HG03565 (cell line): ENCODE data around the gene RSBN1L.
A peak's percentile ranks its signal among the peaks of the same experiment; 100 is the strongest.
"Not testable (repeated sequence)": the region's sequence is repeated elsewhere in the genome, so short reads cannot be mapped to it uniquely, and the experiment has no call there.

Source experiments
- ATAC-seq: cut with Tn5 transposase; IDR thresholded peaks from one replicate; pipeline ENCODE4 v1.9.1; 2021; ENCODE audit warnings: mild to moderate bottlenecking, moderate library complexity; ENCODE audit not compliant: unreplicated experiment

The RSBN1L gene

DNA sequence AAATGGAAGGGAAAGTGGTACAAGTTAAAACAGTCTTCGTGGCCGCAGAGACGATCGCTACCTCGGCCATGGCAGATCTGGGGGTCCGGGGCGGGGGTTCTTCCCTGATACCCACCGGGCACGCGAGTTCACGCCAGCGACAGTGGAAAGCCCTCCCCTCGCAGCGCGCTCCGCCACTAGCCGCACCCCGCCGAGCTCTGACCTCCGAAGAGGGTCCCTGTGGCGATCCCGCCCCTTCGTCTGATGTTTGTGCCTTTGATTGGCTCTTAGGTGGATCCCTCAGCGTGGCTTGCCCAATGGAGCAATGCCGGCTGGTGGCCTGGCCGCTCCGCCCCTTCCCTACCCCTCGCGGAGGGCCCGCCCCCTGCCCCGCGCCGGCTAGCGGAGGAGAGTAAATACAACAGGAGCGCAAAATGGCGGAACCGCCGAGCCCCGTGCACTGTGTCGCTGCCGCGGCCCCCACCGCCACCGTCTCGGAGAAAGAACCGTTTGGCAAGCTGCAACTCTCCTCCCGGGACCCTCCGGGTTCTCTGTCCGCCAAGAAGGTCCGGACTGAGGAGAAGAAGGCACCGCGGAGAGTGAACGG, at the start of gene RSBN1L:
Gene RSBN1L, plus strand, starts transcription at position 403 of the 586 bp plus-strand sequence. Its CDS starts 11 bp downstream, at position 414.
- ATAC-seq = peak; percentile 96

DNA sequence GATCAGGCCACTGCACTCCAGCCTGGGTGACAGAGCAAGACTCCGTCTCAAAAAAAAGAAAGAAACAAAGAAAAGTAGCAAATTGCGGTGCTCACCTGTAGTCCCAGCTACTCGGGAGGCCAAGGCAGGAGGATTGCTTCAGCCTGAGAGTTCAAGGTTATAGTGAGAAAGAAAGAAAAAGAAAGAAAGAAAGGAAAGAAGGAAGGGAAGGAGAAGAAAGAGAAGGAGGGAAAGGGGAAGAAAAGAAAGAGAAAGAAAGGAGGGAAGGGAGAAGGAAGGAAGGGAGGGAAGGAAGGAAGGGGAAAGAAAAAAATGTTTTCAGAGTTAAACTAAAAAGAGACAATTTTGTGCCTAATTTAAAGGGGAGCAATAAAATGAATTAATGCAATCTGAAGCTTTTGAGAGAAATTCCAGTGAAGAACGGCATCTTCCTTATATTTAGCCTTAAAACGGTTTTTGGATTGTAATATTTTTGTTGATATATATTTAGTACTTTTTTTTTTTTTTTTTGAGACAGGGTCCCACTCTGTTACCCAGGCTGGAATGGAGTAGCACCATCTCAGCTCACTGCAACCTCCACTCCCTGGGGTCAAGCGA, 47.4 kb upstream of the RSBN1L start:
- ATAC-seq = no peak

DNA sequence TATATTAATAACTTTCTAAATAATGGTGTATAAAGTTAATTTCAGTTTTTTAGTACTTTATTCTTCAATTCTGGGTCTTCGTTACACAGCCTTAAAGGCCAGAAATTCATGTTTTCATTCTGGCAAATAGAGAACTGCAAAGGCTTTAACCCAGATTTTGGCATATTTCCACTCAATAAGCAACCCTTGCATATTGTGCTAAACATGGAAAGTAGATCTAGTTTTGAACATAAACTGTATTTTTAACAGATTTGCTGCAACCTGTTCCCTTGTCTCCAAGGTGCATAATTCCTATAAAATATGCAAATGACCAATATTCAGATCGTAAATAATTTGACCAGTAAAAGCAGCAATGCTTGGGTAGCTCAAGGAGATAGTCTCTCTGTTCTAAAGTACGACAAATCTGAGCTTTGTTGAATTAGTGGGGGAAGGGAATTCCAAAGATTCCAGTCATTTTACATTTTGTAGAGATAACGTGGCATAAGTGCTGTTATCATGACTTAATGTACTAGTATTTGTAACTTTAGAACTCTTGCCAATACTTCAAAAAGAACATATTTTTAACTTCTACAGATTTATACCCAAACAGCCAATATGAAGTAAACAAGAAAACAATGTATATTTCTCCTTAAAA, 46.4 kb upstream of the RSBN1L start:
- no peak for ATAC-seq

DNA sequence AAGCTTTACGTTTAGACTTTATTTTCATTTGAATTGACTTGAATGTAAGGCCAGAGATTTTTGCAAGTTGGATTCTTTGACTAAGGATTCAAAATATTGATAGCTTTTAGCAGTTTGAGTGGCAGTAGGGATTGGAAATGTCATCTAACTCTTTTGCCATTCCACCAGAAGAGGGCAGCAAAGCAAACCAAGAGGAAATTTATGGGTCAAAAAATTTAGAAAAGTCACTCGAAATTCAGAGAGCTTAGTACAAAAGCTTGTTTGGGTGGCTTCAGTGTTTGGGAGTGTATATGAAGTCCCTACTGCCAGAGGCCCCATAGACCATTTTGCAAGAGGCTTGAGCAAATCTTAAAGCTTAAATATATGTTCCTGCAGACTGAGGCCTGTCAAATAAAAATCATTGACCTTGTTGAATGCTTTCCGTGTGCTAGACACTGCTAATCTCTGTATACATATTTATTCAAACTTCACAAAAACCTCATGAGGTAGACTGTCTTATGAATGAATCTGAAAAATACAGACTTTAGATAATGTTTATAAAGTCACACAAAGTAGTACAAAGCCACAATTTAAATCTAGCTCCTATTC, 44.6 kb upstream of the RSBN1L start:
- ATAC-seq = no peak

DNA sequence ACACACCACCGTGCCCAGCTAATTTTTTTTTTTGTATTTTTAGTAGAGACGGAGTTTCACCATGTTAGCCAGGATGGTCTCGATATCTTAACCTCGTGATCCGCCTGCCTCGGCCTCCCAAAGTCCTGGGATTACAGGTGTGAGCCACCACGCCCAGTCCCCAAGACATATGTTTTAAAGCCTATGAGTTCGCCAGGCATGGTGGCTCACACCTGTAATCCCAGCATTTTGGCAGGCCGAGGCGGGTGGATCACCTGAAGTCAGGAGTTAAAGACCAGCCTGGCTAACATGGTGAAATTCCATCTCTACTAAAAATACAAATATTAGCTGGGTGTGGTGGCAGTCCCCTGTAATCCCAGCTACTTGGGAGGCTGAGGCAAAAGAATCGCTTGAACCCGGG, 43.4 kb upstream of the RSBN1L start:
- not testable (repeated sequence) for ATAC-seq

DNA sequence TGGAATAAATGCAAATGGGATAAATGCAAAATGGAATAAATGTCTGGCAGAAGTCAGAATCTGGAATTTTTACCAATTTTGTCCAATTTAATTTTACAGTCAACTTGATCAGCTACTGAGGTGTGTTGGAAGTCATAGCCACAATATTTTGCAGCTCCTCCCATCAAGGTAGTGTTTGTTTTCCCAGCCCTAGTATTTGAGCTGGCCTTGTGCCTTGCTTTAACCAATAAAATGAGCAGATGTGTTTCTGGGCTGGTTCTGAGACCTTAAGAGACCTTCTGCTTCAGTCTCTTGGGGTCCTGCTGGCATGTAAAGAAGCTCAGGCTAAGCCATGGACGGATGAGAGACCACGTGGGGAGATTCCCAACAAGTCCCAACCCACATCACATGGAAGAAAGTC, 42.7 kb upstream of the RSBN1L start:
- no peak for ATAC-seq

DNA sequence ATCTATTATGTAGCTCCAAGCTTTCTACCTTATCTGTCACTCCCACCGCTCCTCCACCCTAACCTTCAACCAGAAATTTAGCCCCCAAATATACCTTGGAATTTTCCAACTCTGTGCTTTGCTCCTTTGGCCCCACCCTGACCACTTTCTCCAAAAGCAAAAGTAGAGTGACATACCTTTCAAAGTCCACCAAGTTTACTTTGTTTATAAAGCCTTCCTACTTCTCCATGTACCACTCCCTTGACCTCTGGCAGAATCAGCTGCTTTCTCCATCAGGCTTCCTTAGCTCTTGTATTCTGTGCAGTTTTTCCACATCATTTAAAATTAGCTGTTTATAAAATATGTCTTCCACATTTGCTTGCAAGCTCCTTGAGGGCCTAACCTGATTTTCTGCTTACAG, 40.9 kb upstream of the RSBN1L start:
- ATAC-seq = no peak

DNA sequence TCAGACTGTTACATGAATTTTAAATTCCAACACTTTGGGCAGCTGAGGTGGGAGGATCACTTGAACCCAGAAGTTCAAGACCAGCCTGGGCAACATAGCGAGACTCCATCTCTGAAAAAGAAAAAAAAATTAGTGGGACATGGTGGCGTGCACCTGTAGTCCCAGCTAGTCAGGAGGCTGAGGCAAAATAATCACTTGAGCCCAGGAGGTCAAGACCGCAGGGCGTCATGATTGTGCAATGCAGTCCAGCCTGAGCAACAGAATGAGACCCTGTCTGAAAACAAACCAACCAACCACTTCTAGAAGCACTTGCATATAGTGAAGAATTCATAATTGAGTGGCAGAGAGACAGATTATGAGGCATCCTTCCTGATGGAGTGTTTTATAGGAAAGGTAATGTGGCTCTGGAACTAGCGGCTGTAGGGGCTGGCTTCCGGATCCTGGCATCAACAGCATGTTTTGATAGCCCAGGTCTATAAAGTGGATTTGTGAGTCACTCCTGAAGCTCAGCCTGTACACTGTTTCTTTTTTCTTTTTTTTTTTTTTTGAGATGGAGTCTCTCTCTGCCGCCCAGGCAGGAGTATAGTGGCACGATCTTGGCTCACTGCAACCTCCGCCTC, 40.3 kb upstream of the RSBN1L start:
- ATAC-seq = no peak

DNA sequence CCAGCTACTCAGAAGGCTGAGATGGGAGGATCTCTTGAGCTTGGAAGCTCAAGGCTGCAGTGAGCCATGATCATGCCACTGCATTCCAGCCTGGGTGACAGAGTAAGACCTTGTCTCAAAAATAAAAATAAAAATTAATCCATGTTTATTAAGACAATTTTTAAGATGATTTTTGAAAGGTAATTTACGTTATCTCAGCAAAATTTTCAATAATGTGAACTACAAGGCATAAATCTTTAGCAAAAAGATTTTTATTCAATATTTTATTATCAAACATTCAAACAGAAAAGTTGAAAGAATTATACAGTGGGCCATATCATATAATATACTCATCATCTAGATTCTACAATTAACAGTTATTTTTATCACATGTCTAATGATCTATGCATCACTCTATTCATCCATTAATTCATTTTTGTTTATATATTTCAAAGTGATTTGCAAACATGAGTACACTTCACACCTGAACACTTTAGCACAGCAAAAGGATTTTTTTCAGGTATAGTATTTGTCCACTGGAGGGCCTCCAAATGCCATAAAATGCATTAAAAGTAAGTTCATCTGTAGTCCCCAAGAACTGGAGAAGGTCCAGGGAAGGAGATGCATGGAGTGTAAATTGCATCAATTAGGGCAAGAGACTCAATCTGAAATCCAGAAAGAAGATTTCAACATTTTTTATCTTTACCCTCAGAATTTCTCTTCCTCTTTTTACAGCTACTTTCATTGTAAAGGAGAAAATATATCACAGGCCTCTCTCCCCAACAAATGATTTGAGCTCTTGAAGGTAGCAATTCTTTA, 38.6 kb upstream of the RSBN1L start:
- ATAC-seq = peak; percentile 57

DNA sequence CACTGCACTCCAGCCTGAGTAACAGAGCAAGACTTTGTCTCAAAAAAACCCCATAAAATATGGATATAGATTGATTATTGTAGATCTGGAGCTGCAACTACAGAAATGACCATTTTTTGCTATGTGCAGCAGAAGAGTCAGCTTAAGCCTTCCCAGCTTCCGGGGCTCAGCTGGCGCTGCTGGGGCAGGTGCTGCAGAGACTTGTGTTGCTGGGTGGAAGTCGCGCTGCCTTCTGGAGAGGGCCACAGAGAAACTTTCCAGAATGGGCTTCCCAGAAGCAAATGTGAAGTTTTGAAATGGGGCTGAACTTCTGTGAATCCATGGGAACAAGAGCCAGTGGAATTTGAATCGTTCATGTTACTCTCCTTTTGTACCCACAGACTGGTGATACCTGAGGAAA, 37.3 kb upstream of the RSBN1L start:
- ATAC-seq = no peak

DNA sequence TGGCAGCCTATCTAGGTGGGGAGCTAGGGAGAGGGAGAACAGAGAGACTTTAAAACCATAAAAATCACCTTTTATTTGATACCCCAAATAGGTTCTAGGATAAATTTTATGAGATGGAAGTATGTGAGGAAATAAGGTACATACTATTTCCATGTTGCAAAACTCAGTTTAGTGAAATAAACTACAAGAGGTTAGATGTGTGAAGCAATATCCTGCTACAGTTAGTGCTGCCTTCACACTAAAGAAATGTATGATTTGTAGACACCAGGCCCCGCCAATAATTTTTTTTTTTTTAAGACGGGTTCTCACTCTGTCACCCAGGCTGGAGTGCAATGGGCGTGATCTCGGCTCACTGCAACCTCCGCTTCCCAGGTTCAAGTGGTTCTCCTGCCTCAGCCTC, 34.4 kb upstream of the RSBN1L start:
- no peak for ATAC-seq

DNA sequence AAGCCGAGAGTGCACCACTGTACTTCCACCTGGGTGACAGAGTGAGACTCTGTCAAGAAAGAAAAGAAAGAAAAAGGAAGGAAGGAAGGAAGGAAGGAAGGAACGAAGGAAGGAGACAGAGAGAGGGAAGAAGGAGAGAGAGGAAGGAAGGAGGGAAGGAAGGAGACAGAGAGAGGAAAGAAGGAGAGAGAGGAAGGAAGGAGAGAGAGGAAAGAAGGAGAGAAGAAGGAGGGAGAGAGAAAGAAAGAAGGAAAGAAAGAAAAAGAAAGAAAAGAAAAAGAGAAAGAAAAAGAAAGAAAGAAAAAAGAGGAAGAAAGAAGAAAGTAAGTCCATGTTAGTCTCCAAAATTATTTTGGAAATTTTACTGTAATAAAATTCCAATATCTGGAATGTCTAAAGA, 33.4 kb upstream of the RSBN1L start:
- no peak for ATAC-seq

DNA sequence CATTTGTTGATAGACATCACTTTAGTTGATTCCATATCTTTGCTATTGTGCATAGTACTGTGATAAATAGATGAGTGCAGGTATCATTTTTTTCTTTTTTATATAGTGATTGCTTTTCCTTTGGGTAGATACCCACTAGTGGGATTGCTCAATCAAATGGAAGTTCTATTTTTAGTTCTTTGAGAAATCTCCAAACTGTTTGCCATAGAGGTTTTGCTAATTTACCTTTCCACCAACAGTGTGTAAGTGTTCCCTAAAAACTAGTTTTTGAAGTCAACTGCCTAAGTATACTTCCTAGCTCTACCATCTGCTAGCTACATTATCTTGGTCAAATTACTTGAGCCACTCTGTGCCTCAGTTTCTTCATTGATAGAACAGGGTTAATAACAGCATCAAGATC, 31.5 kb upstream of the RSBN1L start:
- ATAC-seq = no peak

DNA sequence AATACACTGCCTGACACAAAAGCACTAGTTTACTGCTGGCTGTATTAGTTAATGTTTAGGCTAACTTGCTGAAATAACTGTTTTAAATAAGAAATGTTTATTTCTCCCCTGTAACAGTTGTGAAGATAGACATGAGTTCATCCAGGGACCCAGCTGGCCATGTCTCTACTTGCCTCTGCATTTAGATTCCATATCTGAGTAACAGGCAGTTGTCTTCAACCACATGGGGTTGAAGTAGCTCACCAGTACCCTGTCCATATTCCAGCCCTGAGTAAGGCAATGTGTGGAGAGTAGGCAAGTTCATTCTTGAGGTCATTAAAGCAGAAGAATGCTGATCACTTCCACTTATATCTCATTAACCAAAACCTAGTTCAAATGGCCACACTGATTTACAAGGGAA, 31.1 kb upstream of the RSBN1L start:
- ATAC-seq = no peak

DNA sequence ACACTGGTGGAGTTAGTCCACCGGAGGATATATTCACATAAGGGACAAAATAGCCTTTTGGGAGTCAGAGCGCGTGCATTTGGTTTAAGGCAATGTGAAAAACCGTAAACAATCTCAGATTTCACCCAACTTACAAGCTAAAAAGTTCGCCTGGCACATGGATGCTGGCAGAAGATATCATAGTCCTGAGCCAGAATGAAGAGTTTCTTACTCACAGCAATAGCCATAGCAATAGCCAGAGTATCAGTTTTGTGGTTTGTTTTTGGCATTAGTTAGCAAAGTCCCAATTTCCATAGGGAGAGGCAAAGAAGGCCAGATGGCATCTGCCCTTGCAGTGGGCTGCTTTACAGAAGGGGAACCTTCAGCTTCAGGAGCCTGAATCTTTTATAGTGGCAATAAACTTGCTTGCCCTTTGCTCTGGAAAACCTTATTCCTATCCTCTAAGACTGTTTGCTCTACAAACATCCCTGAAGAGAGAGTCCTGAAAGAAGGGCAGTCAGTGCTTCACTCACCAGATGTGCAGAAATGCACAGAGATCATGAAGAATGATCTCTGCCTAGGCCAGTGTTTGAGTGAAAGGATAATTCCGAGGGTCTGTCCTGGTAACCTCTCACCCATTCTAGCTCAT, 28.7 kb upstream of the RSBN1L start:
- no peak for ATAC-seq

DNA sequence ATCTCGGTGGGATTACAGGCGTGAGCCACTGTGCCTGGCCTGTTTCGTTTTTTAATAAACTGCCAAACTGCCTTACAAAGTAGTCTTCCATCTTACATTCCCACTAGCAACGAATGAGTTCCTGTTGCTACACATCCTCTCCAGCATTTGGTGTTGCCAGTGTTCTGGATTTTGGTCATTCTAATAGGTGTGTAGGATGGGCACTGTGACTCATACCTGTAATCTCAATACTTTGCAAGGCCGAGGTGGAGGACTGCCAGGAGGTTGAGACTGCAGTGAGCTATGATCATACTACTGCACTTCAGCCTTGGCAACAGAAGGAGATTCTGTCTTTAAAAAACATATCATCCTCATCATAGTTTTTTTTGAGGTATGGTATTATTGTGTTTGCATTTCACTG, 21.4 kb upstream of the RSBN1L start:
- peak; percentile 69 for ATAC-seq

DNA sequence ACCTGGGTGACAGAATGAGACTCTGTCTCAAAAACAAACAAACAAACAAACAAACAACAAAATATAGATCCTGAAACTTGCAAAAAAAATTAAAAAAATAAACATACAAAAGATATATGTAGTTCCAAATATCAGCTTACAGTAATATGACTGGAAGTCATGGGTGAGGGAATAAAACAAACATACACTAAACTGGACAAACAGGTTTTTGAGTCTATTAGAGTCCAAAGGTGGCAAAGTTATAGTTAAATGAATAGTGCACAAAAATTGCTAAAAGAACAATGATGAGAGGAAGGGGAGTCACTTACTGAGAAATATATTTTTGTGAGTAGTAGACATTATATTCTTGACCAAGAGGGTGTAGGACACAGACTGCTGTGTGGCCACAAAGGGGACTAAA, 16.7 kb upstream of the RSBN1L start:
- no peak for ATAC-seq

DNA sequence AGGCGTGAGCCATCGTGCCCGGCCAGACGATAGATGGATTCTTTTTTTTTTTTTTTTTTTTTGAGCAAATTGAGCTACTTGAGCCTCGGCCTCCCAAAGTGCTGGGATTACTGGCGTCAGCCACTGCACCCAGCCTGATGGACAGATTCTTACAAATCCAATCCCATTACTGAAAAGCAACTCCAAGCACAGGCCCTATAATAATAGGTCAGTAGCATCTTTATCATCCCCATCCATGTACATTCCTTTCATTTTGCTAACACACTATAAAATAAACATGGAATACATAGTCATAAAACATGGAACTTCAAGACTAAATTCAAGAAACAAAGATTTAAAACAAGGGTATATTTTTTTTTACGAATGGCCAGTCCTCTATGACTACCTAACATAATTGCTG, 16.0 kb upstream of the RSBN1L start:
- no peak for ATAC-seq

DNA sequence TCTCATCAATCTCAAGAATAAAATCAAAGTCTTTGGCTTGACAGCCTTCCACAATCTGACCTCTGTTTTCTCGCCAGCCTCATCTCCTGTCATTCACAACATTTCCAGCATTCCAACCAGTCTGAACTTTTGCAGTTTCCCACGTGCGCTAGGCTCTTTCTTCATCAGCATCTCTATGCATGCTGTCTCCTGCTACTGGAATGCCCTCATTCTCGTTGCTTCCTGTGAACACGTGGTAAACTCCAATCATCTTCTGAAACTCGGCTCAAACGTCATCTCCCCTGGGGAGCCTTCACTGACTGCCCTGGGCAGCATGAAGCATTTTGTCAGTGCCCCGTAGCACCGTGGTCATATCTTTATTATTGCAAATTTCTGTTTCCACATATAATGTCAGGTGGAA, 12.2 kb upstream of the RSBN1L start:
- no peak for ATAC-seq

DNA sequence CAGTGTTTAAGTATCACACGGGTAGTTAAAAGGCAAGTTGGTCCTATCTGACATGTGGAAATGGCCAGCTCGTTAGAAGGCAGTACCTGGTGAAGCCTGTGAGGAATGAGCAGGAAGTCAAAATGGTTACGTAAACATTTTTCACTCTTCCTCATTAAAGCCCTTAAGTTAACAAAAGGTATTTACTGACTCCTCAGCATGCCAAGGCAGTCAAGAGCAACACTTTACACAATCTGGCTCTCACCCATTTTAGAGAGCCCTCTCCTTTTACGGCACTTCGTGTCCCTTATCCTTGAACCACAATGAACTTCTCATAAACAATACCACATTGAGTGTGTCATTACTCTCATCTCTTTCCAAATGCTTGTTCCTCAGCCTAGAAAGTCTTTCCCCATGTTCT, 11.0 kb upstream of the RSBN1L start:
- ATAC-seq = no peak
